HepG2 (cell line): Measurements from ENCODE around the gene MYRIP. TPM values are rescaled to one million over a fixed set of nuclear protein-coding genes. Genes with fewer than 3 reads are reported as not detected.

Source experiments
- CAMTA2 ChIP-seq: sonication (generic); formaldehyde crosslinking; IDR thresholded peaks from 2 replicates; pipeline ENCODE4 v1.4.0; 2020; ENCODE audit warnings: mild to moderate bottlenecking, missing genetic modification reagents, borderline replicate concordance
- CEBPB ChIP-seq: IDR thresholded peaks from 2 replicates; pipeline ENCODE4 v1.6.1; 2011; ENCODE audit warnings: low read depth, low read length, improper control_type of control experiment, borderline replicate concordance
- SMAD1 ChIP-seq: sonication (generic); formaldehyde crosslinking; IDR thresholded peaks from 2 replicates; pipeline ENCODE4 v1.4.0; 2020; ENCODE audit warnings: missing genetic modification reagents, low read depth, mild to moderate bottlenecking, borderline replicate concordance
- TAF15 ChIP-seq: fragments of 200-400 bp; formaldehyde crosslinking; IDR thresholded peaks from one replicate; pipeline ENCODE4 v1.6.1; 2018; ENCODE audit warnings: mild to moderate bottlenecking, low read depth, low read length; ENCODE audit not compliant: poor library complexity, severe bottlenecking
- ZNF234 ChIP-seq: sonication (generic); formaldehyde crosslinking; conservative IDR thresholded peaks from 2 replicates; pipeline ENCODE4 v1.5.1; 2020; ENCODE audit warnings: mild to moderate bottlenecking, missing genetic modification reagents
- ZNF670 ChIP-seq: sonication (generic); formaldehyde crosslinking; IDR thresholded peaks from 2 replicates; pipeline ENCODE4 v1.8.0; 2022; ENCODE audit warnings: mild to moderate bottlenecking, missing genetic modification reagents, borderline replicate concordance
- ZNF782 ChIP-seq: sonication (generic); formaldehyde crosslinking; IDR thresholded peaks from 2 replicates; pipeline ENCODE4 v1.4.0; 2020; ENCODE audit warnings: missing genetic modification reagents, mild to moderate bottlenecking, borderline replicate concordance
- polyA plus RNA-seq, 8 experiments: library from polyadenylated mRNA; depleted of rRNA in 3 of 8; stranded (reverse) in 7 of 8; unstranded in 1 of 8; fragments of >200 nt; fragmentation: Illumina TruSeq in 4 of 8; extraction: Trizol in 4 of 8; gene quantifications; 2 replicates each; pipeline versions ENCODE4 v1.2.1 to v1.2.3, GENCODE V29; 2011 to 2016; ENCODE audit warnings: low read depth in 4 of 8, missing spikeins in 1 of 8, mixed read lengths in 1 of 8; ENCODE audit not compliant: insufficient read depth in 1 of 8
- total RNA-seq, 5 experiments: library from RNA; depleted of rRNA; stranded (reverse); fragments of >200 nt; fragmentation: Illumina TruSeq; extraction: Trizol; gene quantifications; 2 replicates each; pipeline ENCODE4 v1.2.3, GENCODE V29; 2016; ENCODE audit warnings: low read depth in 1 of 5
- TF ChIP-seq, protein P1 (sequence below): sonication (generic); formaldehyde crosslinking; IDR thresholded peaks from 2 replicates; pipeline ENCODE4 v1.8.1; 2023; ENCODE audit warnings: mild to moderate bottlenecking, moderate library complexity, missing genetic modification reagents
- TF ChIP-seq, protein P2 (sequence below): sonication (generic); IDR thresholded peaks from 2 replicates; pipeline ENCODE4 v1.6.1; 2016; ENCODE audit warnings: low read depth, borderline replicate concordance
- TF ChIP-seq, protein P3 (sequence below): sonication (generic); formaldehyde crosslinking; IDR thresholded peaks from 2 replicates; pipeline ENCODE4 v1.5.0; 2020; ENCODE audit warnings: missing genetic modification reagents, mild to moderate bottlenecking, borderline replicate concordance
- TF ChIP-seq, protein P4 (sequence below): sonication (generic); formaldehyde crosslinking; IDR thresholded peaks from 2 replicates; pipeline ENCODE4 v1.4.0; 2020; ENCODE audit warnings: mild to moderate bottlenecking, low read depth, missing genetic modification reagents

The MYRIP gene
- total and polyA plus RNA-seq, 2 of the 13 experiments (the other 11 are each of a cell fraction or from before 2014, with no cell fraction given) = 0.64 to 0.84 TPM

GRCh38 chr3:39882111-39882510 is 72.7 kb downstream of the MYRIP start (continued):
- TF ChIP-seq, protein P1, sequence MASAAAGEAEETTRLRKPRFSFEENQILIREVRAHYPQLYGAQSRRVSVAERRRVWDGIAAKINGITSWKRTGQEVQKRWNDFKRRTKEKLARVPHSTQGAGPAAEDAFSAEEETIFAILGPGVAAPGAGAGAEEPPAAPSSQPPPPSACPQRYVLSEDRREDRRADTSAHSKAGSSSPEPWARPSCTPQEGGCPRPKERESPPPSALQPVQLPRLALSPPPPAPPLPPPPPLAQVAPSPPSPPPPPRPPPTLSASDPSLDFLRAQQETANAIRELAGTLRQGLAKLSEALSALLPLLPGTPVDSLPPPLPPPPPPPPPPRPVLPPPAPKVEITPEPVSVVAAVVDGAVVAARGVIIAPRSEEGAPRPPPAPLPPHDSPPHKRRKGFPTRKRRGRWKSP (CRISPR knock-in tag) = no peak
- TF ChIP-seq, protein P2, sequence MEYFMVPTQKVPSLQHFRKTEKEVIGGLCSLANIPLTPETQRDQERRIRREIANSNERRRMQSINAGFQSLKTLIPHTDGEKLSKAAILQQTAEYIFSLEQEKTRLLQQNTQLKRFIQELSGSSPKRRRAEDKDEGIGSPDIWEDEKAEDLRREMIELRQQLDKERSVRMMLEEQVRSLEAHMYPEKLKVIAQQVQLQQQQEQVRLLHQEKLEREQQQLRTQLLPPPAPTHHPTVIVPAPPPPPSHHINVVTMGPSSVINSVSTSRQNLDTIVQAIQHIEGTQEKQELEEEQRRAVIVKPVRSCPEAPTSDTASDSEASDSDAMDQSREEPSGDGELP = no peak
- TF ChIP-seq, protein P3, sequence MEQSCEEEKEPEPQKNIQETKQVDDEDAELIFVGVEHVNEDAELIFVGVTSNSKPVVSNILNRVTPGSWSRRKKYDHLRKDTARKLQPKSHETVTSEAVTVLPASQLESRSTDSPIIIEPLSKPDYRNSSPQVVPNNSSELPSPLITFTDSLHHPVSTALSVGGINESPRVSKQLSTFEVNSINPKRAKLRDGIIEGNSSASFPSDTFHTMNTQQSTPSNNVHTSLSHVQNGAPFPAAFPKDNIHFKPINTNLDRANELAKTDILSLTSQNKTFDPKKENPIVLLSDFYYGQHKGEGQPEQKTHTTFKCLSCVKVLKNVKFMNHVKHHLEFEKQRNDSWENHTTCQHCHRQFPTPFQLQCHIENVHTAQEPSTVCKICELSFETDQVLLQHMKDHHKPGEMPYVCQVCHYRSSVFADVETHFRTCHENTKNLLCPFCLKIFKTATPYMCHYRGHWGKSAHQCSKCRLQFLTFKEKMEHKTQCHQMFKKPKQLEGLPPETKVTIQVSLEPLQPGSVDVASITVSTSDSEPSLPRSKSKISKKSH (CRISPR knock-in tag) = no peak
- TF ChIP-seq SMAD1 (CRISPR knock-in tag) (no peak), CAMTA2 (CRISPR knock-in tag) (no peak), ZNF782 (CRISPR knock-in tag) (no peak), CEBPB (no peak), ZNF670 (CRISPR knock-in tag) (no peak), TAF15 (no peak), ZNF234 (CRISPR knock-in tag) (no peak)
- TF ChIP-seq, protein P4, sequence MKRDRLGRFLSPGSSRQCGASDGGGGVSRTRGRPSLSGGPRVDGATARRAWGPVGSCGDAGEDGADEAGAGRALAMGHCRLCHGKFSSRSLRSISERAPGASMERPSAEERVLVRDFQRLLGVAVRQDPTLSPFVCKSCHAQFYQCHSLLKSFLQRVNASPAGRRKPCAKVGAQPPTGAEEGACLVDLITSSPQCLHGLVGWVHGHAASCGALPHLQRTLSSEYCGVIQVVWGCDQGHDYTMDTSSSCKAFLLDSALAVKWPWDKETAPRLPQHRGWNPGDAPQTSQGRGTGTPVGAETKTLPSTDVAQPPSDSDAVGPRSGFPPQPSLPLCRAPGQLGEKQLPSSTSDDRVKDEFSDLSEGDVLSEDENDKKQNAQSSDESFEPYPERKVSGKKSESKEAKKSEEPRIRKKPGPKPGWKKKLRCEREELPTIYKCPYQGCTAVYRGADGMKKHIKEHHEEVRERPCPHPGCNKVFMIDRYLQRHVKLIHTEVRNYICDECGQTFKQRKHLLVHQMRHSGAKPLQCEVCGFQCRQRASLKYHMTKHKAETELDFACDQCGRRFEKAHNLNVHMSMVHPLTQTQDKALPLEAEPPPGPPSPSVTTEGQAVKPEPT (CRISPR knock-in tag) = no peak
